Pulmonary artery endothelial cell (primary cell): ENCODE data around the gene SND1. TPM values are rescaled to one million over a fixed set of nuclear protein-coding genes. Genes with fewer than 3 reads are reported as not detected.

Experiments used
- DNase-seq: peaks from one replicate; pipeline ENCODE4 v3.0.0-alpha.2; 2011; ENCODE audit warnings: low read depth, low spot score
- total RNA-seq: library from RNA; depleted of rRNA; stranded (reverse); fragments of >200 nt; gene quantifications from 2 replicates; pipeline ENCODE4 v1.2.3, GENCODE V29; 2014

Gene SND1
- total RNA-seq, 1 donor from 2014 or later: 225 TPM

DNA sequence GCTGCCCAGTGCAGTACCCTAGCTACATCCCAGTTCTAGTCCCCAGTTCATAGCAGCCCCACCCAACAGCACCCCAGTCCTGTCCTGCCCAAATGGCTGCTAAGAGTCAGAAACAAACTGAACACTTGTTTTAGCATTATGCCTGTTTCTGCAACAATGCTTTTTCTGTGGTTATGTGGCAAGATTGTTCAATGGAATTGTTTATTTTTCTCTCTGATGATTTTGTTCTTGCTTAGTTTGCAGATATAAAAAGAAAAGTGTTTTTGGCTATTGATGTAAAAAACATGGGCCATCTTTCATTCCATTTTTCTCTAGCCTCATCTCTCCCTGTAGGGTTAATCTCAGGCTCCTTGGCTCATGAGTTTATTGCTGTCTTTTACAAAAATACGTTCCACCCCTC lies 336.8 kb downstream of the SND1 start:
- DNase-seq: no peak

DNA sequence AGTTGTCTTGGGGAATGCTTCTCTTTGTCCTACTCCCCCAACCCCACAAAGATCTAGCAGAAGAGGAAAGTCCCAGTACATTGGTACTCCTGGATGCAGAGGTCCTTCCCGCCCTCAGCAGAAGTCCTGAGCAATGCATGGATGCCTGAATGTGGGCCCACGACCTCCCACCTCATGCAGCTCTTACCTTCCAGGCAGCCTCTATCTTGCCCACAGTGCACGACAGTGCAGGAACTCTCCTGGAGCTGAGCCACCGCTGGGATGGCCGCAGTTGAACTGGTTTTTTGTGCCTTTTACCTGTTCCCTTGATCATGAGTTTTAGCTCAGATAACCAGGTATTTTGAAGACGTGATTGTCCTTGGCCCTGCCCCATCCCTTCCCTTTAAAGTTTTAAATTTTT lies 341.3 kb downstream of the SND1 start:
- no peak for DNase-seq

DNA sequence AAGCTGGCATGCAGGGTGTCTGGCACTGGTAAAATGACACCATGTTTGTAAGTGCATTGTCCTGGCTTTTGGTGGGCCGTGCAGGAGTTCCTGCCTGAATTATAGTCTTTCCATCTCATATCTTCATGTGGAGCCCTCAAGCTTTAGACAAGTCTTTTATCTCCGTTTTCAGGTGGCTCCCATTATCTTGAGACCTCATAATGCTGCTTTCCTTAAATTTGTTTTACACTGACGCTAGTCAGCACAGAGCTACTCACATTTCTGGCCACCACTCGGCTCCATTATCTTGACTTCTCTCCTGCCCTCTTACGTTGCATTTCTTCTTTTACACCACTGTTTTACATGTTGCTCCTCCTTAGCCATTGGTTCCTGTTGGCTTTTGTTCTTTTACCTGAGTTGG lies 342.0 kb downstream of the SND1 start:
- DNase-seq: no peak

DNA sequence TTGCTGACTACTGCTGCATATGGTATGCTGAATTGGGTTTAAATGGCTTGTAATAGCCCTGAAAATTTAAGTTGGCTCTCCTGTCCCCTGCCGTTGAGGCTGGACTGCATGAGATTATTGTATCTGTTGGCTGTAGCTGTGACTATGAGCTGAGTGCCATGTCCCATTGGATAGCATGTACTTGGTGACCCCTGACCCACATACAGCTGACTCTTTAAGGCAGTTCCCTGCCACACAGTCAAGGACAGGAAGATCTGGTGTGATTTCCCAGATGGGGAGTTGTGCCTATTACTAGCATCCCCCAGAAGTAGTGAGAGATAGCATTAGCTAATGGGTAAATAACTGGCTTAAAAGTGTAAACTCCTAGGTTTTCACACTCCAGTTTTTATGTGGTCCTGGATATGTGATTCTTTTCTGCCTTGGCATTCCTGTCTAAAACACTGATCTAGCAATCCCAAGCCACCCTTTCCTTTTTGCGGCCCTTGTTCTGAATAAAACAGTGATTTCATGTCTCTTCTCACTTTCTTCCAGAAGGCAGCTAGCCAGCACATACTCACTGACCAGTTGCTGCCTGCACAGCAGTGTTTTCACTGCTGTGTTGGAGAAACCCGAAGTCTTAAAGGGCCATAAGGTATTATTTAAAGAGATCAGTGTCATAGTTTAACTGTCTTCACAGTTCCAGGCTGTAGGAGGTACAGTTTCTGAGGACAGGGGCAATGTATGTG lies 343.3 kb downstream of the SND1 start:
- no peak for DNase-seq

DNA sequence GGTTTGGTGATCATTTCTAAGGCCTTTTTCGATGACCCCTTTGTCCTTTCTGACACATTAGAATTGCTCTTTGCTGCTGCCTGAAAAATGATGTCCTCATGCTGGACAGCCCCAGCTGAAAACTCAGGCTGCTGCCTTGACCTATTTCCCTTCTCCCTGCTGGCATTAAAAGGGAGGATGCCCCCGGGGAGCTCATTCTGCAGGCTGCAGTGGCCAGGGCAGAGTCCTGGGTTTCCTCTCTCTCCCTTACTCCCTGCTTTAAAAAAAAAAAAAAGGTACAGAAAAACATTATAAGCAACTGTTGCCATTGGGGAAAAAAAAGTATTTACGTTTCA lies 343.9 kb downstream of the SND1 start:
- DNase-seq: no peak

DNA sequence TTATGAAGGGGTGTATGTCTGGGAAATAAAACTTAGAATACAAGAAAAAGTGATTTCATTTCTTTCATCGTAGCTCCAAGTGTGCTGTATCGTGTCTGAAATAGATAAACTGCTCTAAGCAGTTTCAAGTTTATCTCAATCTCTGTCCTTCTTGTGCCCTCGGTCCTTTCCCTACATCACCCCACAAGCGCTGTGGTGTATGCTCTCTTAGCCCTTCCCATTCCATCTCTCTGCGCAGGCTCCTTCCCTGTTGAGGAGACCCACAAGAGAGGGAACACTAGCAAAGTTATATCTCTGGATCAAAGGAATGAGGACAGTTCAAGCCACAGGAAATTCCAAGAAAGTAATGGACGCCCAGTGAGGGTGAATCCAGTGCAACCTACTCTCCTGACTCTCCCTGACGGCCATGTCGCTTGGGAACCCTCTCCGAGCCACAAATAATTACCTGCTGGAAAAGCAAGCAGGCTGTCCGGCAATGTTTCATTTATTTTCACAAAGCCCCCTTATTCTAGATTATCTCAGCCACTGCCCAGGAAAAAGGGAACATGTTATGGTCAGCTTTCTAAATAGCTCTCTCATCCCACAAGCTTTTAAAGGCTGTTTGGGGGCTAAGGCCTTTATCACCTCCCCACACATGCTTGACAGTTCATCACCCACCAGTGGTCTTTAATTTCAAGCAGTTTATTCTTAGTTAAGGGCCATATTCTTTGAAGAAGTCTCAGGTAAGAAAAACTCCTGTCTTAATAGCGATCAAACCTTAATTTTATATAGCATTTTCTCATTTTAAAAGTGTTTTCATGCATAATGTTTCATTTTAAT lies 344.5 kb downstream of the SND1 start:
- DNase-seq: no peak

DNA sequence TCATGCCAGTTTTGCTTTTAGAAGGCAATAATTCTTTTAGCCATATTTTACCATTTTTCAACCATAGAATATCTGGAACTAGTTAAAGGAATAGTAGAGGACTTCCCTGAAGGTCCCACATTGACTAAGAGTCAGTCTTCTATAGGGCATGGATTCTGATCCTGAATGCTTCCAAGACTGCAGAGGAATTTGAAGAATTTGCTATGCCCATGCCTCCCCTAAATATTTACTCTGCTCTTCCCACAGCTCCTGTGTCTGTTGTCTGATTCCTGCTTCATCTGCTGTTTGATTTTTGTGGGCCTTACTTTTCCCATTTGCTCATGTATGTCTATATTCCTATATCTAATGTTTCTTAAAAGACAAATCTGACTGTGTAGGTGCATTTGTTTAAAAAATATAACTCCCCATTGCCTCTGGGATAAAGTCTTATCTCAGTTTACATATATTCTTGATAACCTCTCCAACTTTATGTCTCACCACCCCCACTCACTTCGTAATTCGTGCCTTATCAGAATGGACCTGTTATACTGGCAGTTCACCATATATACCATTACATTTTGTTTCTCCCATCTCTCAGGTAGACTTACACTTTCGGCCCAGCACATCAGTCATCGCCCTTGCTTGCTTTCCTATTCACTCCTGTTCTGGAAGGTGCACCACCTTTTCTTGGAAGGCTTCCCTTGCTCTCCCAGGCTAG lies 345.4 kb downstream of the SND1 start:
- no peak for DNase-seq

DNA sequence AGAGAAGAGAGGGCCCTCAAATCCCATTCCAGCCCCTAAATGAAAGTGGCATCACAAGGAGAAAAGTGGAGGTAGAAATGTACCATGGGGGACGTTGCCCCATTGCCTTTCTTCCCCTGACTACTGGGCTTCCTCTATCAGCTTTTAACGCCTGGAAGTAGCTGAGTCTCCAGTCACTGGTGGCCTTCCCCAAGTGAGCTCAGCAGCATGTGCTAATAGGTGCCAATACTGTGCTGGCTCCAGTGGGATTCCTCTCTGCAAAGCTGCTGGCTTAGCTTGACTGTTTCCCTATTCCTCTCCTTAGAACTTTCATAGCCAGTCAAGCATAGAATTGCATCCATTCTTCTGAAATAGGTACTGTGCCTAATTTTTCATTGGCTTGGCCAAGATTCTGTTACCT lies 346.7 kb downstream of the SND1 start:
- DNase-seq: no peak

DNA sequence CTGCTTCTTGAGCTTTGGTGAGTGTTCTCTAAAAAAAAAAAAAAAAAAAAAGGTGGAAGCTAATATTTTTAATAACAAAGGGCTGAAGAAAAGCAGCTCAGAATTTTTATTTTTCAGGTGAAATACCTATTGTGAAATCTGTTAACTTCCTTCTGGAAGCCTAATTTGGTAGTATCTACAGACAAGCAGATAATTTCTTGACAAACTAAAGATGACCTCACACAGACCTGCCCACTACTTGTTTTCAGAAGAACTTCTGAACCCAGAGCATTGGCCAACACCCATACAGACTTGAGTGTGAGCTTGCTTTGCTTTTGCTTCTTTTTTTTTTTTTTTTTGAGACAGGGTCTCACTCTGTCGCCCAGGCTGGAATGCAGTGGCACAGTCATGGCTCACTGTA lies 348.1 kb downstream of the SND1 start:
- no peak for DNase-seq

DNA sequence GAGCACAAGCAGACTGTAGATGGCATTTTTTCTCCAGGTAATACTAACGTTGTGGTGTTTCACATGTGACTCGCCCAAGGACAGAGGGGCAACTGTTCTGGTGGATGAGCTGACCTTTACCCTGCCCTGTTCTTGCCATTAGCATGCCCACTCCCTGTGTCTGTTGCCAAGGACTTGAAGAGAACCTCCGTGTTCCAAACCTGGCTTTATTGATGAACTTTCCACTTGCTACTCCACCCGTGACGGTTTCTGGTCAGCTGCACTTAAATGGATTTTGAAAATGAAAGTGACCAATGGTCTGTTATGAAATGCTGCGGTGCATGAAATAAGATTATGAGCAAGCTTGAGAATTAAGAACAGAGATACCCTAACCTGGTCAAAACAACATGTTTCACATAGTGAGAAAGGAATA lies 348.9 kb downstream of the SND1 start:
- DNase-seq: no peak

DNA sequence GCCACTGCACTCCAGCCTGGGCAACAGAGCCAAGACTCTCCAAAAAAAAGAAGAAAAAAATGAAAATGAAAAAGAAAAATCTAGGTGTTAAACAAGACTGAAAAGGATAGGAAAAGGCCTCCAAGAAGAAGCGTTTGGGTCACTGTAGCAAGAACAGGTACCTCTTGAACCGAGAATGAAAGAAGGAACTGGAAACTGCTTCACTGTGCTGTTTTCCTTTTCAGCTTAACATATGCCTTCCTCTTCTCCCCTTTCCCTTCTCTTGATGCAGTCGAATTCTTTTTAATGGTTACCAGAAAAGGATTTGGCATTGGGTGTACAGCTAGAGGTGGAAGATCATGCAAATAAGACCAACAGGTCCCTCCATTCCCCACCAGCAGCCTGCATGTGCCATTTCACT lies 351.2 kb downstream of the SND1 start:
- DNase-seq: no peak

DNA sequence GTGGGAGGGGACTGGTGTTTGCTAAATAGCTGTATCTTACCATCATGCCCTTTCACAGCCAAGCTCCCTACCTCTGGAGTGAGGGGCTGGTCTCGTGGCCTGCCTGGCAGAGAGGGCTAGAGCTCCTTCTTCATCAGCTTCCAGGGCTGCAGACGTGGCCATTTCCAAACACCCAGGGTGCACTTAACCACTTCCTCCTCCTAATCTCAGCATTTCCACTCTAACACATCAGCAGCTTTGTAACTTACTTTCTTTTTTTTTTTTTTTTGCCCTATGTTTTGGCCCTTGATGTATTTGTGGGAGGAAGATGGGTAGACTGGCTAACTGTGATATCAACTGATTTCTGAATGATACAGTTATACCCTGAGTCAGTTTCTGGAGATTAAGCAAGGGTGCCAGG lies 351.8 kb downstream of the SND1 start:
- DNase-seq: no peak

DNA sequence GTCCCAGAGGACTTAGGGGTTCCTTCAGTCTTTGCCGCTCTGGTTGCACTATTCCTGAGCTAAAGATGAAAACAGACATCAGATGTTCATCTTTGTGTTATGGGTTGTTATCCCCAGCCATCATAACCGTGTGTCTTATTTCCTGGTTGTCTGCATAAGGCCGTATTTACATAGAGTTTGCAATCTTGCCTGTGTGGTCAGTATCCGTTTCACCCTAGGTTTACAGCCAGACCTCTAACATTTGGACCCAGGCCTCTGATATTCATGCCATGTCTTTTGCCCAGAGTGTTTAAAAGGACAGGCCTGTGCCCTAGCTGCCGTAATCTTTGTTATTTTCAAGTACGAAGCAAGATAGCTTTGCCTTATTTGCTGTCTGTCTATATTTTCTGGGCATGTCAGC lies 352.6 kb downstream of the SND1 start:
- no peak for DNase-seq

DNA sequence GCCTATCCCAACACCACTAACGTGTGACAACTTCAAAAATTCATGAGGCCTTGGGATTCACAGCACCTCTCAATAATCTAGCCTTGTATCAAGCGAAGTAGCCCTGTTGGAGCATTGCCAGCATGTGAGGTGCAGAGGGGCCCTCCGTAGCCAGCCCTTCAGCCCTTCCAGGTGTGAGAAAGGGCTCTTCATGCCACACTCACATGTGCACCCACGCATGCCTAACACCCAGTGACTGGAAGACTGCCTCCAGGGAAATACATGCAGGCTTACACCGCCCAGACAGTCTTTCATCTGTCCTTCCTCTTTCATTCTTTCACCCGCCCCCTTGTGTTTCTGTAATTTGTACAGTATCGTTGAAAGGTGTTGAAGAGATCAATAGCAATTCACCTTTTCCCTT lies 353.1 kb downstream of the SND1 start:
- DNase-seq: no peak

DNA sequence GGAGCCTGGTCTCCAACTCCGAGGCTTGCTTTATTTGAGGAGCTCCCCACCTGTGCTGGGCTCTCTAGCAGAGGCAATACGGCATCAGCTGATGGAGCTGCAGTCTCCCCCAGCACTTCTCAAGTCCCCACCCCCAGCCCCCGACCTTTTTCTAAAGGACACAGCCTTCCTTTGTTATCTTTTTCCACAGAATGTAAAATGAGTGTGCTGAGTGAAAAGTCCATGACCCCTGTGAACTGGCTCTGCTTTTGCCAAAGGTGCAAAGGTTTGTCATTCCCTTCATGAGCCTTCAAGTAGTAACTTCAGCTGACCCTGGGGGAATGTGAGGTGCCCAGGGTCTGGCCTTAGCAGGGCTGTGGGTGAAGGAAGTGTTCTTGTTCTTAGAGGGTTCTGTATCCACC lies 353.8 kb downstream of the SND1 start:
- no peak for DNase-seq

DNA sequence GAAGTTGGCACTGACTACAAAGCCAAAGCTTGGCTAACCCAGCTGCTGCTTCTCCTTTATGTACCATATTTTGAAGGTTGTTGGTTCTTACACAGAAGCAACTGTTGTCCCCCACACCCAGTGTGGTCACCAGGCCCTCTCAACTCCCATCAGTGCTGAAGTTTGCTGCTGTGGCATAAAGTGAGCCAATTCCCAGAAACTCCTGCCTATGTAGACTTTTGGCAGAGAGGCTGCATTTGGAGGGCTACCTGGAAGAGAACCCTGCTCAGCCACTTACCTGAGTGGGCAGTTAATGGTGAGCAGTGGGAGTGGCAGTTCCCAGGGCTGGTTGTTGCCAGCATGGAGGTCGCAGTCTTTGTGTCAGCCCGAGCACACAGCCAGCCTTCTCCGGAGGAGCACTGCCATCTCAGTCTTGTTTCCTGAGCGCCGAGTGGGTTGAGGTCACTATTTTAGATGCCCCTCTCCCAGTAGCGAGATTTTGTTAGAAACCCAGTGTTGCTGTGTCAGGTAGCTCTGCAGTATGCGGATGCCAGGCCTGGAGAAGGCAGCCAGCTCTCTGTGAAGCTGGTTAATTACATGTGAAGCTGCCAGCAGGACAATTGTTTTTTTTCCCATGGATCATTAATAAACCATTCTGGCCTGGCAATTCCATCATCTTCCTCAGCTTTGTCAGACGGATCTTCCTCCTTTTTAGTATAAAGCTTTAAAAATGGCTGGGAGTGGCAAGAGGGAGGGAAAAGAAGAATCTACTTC lies 354.7 kb downstream of the SND1 start:
- no peak for DNase-seq

DNA sequence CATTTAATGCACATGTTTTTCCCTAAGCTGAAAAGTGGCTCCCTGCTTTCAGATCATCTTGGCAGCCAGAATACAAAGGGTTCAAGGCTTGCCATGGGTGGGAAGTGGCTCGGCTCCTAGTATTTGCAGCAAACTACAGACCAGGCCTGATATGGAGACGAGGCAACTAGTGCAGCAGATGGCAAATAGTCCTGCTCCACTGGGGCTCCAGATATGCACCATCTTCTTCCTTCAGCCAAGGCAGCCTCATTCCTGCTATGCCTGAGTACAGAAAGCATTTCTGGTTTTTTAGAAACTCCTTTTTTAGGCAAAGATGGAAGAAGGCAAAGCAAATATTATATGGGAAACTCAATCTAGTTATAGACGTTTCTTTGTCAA lies 355.3 kb downstream of the SND1 start:
- DNase-seq: no peak

DNA sequence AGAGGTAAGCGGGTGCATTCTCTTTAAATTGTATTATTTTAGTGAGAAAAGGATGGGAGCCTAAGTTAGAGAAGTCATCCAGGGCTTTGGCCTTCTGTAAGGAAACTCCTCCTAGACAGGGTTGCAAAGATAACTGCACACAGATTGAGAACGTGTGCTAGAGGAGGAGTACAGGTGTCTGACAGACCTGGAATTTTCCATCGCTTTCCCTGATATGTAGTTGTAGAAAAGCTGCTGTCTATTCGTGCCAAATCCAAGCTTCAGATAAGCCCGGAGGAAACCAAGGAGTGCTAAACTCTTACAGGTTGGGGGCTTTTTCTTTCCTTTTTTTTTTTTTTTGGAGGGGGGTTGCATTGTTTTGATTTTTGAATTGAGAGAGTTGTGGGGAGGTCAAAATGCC lies 356.1 kb downstream of the SND1 start:
- no peak for DNase-seq

DNA sequence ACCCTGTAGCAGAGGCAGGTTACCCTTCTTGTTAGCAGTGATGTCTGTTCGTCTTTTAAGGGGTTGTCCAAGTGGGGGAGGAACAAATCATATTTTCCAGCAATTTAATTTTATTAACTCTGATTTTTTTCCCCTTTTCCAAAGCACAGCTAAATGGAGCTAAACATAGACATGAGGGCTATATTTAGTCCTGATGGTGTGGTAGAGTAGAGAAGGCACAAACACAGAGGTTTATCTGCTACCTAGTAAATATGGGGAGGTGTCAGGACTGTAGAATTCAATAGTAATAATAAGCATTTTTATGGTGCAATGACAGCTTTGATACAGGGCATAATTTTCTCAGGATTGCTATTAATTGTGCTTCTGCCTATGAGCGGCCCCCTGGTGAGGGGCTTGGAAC lies 356.8 kb downstream of the SND1 start:
- DNase-seq: no peak

DNA sequence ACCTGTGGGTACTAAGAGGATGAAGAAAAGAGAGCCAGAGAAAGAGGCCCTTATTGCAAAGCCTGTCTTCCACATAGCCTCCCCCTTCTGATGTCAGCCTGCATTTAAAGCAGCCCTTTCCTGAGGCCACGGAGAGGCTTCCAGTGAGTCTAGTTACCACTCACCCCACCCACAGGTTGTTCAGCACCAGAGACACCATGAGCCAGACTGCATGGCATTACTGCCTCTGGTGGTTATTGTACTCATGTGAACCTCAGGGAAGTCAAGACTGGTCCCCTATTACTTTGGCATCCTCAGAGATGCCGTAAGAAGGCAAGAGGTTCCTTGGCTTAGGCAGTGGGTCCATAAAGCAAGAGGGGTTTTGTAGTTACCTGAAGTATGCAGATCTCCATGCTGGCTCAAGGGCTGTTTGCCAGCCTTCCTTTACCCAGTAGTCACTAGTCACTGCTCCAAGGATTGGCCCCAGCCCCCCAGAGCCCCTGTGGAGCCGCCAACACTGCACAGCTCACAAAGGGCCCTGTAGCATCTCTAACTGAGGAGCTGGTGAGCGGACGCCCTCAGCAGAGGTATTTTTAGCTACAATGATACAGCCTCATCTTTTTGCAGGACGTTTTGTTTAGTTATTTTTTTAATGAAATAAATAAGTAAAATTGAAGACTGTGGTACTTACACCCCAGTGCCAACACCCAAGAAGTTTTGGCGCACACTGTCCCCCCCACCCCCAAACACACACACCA lies 358.6 kb downstream of the SND1 start:
- no peak for DNase-seq

DNA sequence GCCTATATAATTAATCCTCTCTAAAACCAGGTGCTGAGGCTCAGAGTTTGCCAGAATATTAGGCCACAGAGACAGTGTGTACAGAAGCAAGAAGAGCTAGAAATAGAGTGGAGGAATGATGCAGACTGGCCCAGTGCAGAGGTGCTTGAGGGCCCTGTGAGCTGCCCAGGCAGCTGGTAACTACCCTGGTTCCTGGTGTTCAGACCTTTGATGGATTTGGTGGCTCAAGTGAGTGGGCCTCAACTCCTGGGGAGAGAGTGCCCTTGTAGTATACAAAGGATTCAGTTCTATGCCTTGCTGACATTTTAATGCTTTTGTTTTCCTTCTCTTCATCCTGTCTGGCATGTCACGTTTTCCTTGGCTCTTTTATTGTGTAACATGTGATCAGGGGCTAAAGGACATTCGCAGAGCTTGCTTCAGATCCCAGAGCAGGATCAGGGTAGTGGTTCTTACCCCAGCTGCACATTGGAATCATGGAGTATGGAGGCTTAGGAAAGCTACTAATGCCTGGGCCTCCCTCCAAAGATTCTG lies 359.2 kb downstream of the SND1 start:
- DNase-seq: no peak
